Measurements from ENCODE around the gene ATP6V0A4. TPM values are rescaled to one million over a fixed set of nuclear protein-coding genes. Genes with fewer than 3 reads are reported as not detected.

The ATP6V0A4 gene
- total RNA-seq, 1 donor from 2014 or later, result not detected

- H3K4me3 Mint-ChIP-seq (ENCODE audit: unreplicated experiment), result no peak overlapping the region
- no peak overlapping the region for H3K27ac Mint-ChIP-seq (ENCODE audit: unreplicated experiment)
Measured at GRCh38 chr7:138749960-138750359, 48.0 kb downstream of the ATP6V0A4 start.

GRCh38 chr7:138748666-138749065 lies 49.3 kb downstream of the ATP6V0A4 start:
- Mint-ChIP-seq H3K27me3 (ENCODE audit: unreplicated experiment) (peaks cover 6% of the 10 kb centered on the region), H3K9me3 (ENCODE audit: unreplicated experiment) (no peaks in the 10 kb centered on the region), H3K27ac (ENCODE audit: unreplicated experiment) (no peak overlapping the region), H3K36me3 (ENCODE audit: low read depth, unreplicated experiment) (no peaks in the 10 kb centered on the region), H3K4me3 (ENCODE audit: unreplicated experiment) (no peak overlapping the region), H3K4me1 (ENCODE audit: unreplicated experiment) (no peaks in the 10 kb centered on the region)
- DNase-seq (ENCODE audit: low spot score), result no peak
- TF ChIP-seq, protein P1, sequence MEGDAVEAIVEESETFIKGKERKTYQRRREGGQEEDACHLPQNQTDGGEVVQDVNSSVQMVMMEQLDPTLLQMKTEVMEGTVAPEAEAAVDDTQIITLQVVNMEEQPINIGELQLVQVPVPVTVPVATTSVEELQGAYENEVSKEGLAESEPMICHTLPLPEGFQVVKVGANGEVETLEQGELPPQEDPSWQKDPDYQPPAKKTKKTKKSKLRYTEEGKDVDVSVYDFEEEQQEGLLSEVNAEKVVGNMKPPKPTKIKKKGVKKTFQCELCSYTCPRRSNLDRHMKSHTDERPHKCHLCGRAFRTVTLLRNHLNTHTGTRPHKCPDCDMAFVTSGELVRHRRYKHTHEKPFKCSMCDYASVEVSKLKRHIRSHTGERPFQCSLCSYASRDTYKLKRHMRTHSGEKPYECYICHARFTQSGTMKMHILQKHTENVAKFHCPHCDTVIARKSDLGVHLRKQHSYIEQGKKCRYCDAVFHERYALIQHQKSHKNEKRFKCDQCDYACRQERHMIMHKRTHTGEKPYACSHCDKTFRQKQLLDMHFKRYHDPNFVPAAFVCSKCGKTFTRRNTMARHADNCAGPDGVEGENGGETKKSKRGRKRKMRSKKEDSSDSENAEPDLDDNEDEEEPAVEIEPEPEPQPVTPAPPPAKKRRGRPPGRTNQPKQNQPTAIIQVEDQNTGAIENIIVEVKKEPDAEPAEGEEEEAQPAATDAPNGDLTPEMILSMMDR (IDR thresholded peaks at IDR 0.05; ENCODE audit: unreplicated experiment), result no peak

More at GRCh38 chr7:138749960-138750359, 48.0 kb downstream of the ATP6V0A4 start:
- Mint-ChIP-seq H3K27me3 (ENCODE audit: unreplicated experiment) (peaks cover 6% of the 10 kb centered on the region), H3K4me1 (ENCODE audit: unreplicated experiment) (no peaks in the 10 kb centered on the region), H3K9me3 (ENCODE audit: unreplicated experiment) (no peaks in the 10 kb centered on the region), H3K36me3 (ENCODE audit: low read depth, unreplicated experiment) (no peaks in the 10 kb centered on the region)
- TF ChIP-seq, protein P1 (IDR thresholded peaks at IDR 0.05; ENCODE audit: unreplicated experiment), result no peak
- no peak for DNase-seq (ENCODE audit: low spot score)

DNA sequence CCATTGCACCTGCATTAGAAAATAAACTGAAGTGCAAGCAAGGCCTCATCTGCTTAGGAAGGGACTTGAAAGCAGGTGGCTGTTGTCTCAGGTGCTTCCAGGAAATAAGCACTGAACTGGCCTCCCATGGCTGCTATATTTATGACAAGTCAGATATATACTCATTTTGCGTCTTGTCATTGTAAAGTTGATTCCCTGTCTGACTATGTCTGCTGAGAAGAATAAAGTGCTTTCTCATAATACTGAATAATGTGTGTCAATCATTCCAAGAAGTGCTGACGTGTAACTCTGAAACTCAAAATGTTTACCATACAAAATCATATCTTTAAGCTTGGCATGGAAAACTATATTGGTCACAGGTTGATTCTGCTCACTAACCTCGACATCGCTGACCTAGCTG lies 51.9 kb downstream of the ATP6V0A4 start:
- Mint-ChIP-seq H3K27ac (ENCODE audit: unreplicated experiment) (no peak overlapping the region), H3K4me1 (ENCODE audit: unreplicated experiment) (no peaks in the 10 kb centered on the region), H3K36me3 (ENCODE audit: low read depth, unreplicated experiment) (no peaks in the 10 kb centered on the region), H3K9me3 (ENCODE audit: unreplicated experiment) (no peaks in the 10 kb centered on the region), H3K27me3 (ENCODE audit: unreplicated experiment) (peaks cover 5% of the 10 kb centered on the region), H3K4me3 (ENCODE audit: unreplicated experiment) (no peak overlapping the region)
- TF ChIP-seq, protein P1 (IDR thresholded peaks at IDR 0.05; ENCODE audit: unreplicated experiment), result no peak
- DNase-seq (ENCODE audit: low spot score), result no peak

DNA sequence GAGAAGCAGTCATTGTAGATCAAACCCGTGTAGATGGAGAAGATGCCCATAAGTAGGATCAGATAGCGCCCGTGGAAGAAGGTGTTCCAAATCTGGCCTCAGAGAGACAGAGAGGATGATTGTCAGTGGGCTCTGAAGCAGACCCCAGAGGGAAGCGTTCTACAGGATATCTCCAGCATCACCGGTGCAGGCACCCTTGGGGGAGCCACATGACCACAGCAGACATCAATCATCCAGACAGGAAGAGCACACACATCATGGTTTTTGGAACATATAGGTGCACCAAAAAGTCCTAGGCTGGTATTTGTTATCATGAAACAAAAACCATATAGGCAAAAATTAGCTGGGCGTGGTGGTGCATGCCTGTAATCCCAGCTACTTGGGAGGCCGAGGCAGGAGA lies 52.8 kb downstream of the ATP6V0A4 start:
- no peak for DNase-seq (ENCODE audit: low spot score)
- no peaks in the 10 kb centered on the region for H3K36me3 Mint-ChIP-seq (ENCODE audit: low read depth, unreplicated experiment)
- peaks cover 2% of the 10 kb centered on the region for H3K27me3 Mint-ChIP-seq (ENCODE audit: unreplicated experiment)
- no peaks in the 10 kb centered on the region for H3K9me3 Mint-ChIP-seq (ENCODE audit: unreplicated experiment)
- TF ChIP-seq, protein P1 (IDR thresholded peaks at IDR 0.05; ENCODE audit: unreplicated experiment), result no peak
- no peak overlapping the region for H3K4me3 Mint-ChIP-seq (ENCODE audit: unreplicated experiment)
- no peak overlapping the region for H3K27ac Mint-ChIP-seq (ENCODE audit: unreplicated experiment)
- H3K4me1 Mint-ChIP-seq (ENCODE audit: unreplicated experiment), result no peaks in the 10 kb centered on the region

DNA sequence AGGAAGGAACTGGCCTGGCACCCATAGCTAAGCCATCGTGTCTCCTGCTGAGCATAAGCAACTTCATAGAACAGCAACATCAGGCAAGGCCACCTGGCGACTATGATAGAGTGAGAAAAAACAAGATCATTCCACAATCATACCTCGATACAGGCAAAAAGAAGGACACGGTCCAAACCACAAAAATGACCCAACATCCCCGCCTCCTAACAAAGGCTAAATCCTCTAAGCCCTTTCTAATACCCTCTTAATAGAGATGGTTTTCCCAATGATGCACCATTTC lies 56.6 kb downstream of the ATP6V0A4 start:
- H3K27ac Mint-ChIP-seq (ENCODE audit: unreplicated experiment), result no peak overlapping the region
- no peaks in the 10 kb centered on the region for H3K36me3 Mint-ChIP-seq (ENCODE audit: low read depth, unreplicated experiment)
- H3K4me3 Mint-ChIP-seq (ENCODE audit: unreplicated experiment), result no peak overlapping the region
- H3K4me1 Mint-ChIP-seq (ENCODE audit: unreplicated experiment), result no peaks in the 10 kb centered on the region
- no peak for DNase-seq (ENCODE audit: low spot score)
- TF ChIP-seq, protein P1 (IDR thresholded peaks at IDR 0.05; ENCODE audit: unreplicated experiment), result no peak
- H3K9me3 Mint-ChIP-seq (ENCODE audit: unreplicated experiment), result no peaks in the 10 kb centered on the region
- no peaks in the 10 kb centered on the region for H3K27me3 Mint-ChIP-seq (ENCODE audit: unreplicated experiment)
